GM21723 (cell line): ENCODE measurements around the gene MKNK1.

Experiments used
- ATAC-seq: cut with Tn5 transposase; IDR thresholded peaks from one replicate; pipeline ENCODE4 v1.9.1; 2021; ENCODE audit warnings: mild to moderate bottlenecking, moderate library complexity; ENCODE audit not compliant: unreplicated experiment

The MKNK1 gene

DNA sequence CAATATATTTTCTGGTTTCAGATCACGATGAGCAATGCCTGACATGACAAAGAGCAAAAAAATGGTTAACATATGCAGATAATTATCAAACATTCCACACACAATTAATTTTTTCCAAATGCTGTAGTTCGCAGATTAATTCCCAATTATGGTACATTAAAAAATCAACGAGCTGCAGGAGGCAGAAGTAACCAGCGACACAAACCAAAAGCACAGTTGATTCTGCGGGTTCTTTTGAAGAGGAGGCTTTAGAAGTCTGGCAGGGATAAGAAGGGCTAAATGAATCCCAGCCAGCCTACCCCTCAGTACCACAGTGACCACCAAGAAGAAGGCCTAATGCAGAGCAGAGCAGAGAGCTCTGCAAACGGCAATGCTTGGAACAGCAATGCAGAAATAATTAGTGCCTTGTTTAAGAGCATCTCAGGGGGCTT, 35.6 kb downstream of the MKNK1 start:
- ATAC-seq, result no peak

DNA sequence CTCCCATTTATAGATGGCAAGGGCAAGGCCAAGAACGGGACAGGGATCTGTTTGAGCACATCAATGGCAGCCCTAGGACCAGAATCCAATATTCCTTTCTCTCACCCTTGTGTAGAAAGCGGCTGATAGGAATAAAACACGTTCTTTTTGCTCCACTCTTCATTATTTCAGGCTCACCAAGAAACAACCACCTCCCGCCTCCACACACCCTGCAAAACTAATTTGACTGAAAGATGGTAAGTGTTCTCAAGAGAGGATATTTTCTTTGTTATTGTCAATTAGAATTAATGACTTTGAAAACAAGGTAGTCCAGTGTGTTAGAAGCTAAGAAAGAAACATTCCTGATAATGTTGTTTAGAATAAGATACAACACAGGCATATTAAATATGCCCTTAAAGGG, 40.7 kb downstream of the MKNK1 start:
- ATAC-seq, result no peak

- no peak for ATAC-seq
Observed at GRCh38 chr1:46562498-46562897, 41.6 kb downstream of the MKNK1 start.

DNA sequence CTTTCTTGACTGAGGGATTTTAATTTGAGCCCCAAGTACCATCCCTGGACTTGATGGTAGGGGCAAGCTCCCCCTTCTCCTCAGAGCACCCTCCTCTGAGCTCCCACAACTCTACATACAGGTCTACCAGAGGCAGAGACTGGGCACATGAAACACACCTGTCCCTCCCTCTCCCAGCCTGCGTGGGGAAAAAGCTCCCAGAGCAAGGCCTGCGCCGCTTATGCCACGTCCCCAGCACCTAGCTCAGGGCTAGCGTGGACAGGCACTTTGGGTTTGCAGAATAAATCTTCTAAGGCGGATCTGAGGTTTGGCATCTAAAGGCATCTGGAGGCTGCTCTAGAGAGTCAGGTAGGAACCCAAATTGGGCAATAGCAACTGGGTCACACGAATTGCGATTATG, 45.1 kb downstream of the MKNK1 start:
- ATAC-seq, result no peak

DNA sequence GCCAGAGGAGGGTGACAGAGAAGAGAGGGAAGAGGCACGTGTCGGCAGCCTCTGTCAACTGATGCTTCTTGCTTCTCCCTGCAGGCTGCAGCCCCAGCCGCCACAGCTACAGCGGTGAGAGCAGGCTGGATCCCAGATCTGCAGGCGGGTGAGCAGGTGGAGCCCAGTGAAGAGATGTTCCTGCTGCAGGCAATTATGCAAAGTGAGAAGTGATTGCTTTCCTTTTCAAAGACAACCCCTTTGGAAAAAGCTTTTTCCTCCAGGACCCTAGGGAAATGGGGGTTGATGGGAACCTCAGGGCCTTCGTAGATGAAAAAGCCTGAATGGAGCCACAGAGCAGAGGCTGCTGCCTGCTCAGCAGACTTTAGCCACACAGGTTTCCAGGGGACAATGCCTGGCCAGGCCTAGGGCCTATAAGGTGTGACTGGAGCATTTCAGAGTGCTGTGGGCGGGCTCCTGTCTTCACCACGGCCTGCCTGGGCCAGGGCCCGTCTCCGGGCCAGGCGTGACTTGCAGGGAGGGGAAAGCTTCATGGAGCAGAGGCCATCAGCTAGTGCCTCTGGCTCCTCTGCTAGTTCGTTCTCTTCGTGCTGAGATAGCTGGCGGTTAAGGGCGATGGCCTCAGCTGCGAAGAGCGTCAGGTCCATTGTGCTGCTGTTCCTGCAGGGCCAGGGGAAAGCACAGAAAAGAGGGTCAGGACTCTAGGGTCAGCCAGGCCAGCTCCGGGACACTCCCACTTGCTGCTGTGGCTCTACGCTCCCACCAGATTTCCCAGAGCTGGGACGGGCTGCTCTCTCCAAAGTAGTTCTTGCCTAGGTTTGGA, 45.7 kb downstream of the MKNK1 start:
- ATAC-seq, result no peak

- no peak for ATAC-seq
Observed at GRCh38 chr1:46557403-46557802, 46.7 kb downstream of the MKNK1 start.

DNA sequence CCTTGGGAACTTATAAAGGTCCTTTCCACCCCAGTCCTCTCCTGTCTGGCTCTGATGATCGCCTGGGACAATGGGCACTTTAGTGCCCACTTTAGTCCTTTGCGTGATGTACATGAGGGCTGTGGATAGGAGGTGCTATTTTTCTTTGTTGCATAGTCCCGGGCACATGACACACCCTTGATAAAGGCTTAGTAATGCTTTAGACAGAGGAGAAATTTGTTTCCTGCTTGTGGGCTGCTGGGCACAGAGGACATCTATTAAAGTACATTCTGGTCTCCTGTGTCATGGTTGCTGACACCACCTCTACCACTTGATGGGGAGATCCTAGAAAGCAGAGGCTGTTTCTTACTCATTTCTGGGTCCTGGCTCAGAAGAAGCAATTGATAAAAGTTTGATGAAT, 47.2 kb downstream of the MKNK1 start:
- no peak for ATAC-seq

DNA sequence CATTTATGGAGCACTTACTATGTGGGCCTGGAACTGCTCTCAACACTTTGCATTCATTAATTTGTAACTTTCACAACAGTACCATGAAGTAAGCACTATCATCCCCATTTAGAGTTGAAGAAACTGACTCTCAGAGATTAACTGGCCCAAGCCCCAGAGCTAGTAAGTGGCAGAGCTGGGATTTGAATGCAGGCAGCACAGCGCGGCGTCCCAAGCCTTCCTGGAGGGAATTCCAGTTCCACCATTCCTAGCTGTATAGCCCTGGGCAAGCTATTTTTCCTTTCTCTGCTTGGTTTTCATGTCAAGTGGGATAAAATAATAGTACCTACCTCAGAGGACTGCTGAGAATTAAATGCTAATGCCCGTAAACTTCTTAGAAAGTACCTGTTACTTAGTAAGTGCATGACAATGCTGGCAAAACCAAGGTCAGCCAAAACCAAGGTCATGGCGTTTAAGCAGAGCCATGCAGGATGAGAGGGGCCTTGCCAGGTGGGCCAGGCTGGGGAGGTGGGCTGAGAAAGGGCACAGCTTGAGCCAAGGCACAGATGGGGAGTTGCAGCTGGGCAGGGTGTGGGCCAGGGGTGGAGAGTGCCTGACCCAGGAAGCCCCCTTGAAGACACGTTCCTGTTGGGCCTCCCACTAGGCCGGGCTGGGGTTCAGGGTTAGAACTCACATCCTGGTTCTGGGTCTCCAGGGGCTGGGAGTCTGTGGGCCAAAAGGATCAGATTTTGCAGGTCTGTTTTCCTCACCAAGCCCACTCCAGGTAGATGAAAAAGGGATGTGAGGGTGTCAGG, 48.0 kb downstream of the MKNK1 start:
- ATAC-seq, result no peak

DNA sequence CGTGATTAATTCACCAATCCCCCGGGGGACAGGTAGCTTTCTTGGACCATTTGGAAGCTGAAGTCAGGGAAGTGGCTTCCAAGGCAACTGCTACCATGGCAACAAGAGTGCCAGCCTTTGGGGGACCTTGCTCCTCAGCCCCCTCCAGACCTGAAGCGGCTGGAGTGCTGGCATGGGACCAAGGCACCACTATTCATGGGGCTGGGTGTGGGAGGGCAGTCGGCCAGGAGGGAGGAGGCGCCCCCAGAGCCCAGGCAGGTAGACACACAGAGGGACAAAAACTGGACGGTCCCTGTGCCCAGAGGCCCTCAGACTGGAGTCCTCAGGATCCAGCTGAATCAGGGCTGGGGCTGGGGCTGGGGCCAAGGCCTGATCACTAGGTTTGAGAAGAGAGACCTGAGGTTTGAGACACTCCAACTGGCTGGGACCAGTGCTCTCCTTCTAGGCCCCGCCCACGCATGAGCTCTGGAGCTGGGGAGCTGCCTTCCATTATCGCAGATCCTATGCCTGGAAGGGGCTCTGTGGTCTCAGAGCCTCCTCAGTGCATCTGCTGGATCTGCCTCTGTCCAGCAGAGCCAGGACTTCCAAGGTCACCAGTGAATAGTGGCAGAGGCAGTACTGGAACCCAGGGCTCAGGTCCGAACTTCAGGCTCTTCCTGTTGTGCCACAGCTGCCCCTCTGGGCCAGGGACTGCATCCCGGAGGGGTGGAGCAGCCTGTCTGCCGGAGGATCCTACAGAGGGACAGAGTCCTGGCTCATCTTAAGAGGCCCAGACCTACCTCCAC, 49.3 kb downstream of the MKNK1 start:
- no peak for ATAC-seq

DNA sequence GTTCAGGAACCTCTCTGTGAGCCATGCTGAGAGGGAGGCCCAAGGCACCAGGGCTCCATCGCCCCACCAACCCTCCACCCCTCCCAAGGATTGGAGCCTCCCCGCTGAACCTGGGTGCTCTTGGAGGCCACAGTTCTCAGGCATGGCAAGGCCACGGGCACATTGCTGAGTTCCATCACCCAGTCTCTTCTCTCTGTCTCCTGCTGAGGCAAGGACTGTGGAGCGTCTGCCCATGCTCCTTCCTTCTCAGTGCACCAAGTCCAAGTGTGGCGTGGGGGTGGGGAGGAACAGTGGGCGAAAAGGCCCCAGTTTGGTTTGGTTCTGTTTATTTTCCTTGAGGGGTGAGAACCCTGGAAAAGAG, 49.9 kb downstream of the MKNK1 start:
- no peak for ATAC-seq

DNA sequence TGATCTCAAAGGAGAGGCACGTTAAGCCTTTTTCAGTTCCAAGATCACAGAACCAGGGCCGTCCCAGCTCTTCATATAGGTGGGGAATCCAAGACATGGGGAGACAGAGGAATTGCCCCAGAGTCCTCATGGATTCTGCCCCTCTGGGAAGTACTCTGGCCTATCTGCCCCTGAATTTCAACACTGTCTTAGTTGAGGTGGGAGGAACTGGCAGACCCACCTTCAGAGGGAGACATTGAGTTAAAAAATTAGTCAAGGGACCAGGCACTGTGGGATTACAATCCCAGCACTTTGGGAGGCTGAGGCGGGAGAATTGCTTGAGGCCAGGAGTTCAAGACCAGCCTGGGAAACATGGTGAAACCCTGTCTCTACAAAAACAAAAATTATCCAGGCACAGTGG, 50.6 kb downstream of the MKNK1 start:
- ATAC-seq, result no peak

DNA sequence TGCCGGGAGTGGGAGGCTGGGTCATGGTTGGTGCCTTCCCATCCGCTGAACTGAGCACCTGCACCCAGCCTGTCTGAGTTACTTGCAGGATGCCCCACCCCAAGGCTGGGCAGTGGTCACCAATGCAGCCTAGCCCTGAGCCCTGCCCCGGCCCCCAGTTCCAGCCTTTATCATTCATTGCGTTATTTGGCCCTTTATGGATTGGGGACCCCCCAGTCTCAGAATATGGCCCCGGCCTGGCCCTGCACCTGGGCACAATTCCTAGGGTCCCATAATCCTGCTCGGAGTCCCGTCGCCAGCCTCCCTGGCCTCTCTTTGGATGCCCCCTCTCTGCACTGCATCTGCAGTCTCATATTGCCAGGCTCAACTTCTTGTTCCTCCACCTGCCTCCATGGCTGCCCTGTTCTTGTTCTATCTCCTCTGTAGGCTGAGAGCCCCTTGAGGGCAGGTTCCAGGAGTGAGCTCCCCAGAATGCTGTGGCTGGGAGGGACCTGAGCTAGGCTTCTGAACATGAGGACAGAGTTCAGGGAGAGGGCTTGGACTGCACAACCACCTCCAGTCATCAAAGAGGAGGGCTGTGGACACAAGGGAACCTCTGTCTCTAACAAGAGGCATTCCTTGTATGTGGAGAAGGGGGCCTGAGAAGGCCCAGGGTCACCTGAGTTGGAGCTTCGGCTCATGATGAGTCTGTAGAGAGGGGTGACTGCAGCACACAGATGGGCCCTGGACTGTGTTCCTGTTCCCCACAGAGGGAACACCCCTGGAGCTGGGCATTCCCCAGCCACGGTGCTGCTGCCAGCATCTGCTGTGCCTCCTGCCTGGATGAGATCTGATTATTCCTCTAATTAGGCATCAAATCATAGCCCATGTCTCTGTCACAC, 51.5 kb downstream of the MKNK1 start:
- no peak for ATAC-seq

DNA sequence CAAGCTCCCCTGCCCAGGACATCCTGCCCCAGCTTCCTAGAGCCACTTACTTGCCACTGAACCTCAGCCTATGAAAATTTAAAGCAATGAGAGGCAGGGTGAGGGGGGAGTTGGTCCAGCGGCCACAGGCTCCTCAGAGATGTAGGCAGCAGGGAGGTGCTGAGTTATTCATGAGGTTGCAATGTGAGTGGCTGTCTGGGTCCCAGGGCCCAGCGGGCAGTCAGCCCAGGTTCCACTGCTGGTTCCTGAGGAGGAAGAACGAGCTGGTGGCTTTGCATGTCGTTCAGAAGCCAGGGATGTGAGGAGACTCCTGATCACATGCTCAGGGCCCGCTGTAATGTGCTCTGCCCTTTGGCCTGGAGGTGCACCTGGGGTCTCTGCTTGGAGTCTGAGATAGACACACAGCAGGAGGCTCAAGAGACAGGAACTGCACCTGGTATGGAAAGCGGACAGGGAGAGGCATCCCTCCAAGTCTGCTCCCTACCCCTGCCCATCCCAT, 52.4 kb downstream of the MKNK1 start, which contains the start of gene KNCN:
Gene KNCN (minus strand): TSS at position 51 of the 499 bp plus-strand sequence. CDS start 432 bp downstream, outside the sequence.
- no peak for ATAC-seq

- ATAC-seq, result no peak
Observed at GRCh38 chr1:46550751-46551231, 53.3 kb downstream of the MKNK1 start.

DNA sequence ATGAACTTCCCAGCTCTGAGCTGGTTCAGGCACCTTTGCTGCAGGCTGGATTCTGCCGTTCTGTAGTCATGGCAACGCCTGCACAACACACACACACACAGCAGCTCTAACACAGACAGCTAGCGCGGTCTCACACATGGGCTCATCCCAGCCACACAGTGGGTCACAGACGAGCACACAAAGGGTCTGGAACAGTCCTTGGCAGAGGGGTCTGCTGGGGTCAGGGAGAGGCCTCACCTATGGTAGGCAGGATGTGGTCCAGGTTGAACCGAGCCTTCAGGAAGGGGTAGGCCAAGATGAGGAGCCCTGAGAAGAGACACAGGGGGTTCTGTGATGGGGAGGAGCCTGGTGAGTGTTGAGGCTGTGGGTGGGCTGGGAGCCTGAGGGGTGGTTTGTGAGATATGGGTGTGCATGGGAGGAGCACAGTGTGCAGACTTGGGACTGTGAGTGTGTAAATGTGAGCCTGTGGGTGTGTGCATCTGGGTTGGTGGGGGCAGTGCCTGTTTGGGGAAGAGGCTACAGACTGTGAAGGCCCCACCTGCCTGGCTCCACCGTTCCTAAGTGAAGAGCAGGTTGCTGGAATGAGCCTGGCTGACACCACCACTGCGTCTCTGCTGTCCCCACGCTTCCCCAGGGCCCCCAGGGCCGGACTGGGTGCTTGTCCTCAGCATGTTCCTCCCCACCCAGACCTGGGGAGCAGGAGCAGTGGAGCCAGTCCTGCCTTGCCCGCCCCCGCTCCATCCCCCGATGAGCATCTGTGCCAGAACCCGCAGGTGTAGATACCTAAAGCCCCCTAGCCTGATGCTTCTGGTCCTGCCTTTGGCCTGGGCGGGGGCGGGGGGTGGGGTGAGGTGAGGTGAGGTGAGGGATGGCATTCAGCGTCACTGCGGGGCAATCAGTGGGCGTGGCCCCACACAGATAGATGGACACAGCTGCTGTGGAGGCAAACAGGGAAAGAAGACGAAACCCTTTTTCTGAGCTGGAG, 54.1 kb downstream of the MKNK1 start:
- ATAC-seq, result no peak

DNA sequence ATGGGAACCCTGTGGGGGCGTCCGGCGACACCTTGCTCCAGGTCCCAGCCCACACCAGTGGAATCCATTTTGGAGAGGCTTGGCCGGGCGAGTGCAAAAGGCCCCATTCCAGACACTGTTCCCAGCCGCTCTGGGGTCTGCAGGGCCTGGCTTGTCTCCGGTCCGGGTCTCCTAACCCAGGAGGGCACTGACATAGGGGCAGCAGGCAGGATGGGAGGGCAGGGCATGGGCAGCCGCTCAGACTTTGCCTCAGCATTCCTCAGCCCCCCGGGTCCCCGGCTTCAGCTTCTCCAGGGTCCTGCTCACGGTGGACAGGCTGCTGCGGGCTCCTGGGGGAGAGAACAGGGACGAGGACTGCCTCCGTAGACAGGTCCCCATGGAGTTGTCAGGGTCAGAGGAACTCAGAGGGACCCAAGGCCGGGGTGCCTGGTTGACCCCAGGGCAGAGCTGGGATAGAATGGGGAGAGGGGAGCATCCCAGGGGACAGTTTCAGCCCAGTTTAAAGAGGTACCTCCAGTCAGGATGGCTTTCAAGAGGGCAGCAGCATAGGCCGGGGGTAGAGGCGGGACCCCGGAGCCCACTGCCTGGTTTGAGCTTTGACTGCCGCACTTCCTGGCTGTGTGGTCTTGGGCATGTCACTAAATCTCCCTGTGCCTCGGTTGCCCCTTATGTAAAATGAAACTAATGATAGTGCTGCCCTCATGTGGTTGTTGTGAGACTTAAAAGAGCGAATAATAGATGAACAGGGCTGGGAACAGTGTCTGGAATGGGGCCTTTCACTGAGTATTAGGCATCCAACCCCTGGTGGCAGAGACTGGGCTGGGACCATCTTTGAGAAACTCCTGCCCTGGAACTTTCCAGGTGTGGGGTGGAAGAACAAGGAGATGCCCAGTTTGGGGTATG, 56.3 kb downstream of the MKNK1 start:
- ATAC-seq, result no peak

- no peak for ATAC-seq
Observed at GRCh38 chr1:46546210-46546609, 57.9 kb downstream of the MKNK1 start.

DNA sequence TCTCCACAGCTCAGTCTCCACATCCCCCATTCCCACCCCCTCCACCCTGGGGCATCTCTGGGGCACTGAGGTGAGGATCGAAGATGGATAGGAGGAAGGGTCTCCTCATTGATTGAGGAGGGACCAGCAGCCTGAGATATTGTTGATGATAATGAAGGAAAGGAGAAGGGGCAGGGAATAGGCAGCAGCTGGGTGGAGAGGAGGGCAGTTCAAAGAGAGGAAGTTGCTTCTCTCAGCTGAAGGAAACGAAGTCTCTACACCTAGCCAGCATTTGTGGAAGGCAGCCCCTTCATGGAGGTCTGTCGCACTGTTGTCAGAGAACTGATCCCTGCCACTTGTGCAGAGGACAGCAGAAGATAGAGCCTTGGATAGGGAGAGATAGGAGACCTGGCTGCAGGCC, 58.3 kb downstream of the MKNK1 start:
- ATAC-seq, result no peak
